Ovary (tissue), 9 donors: Measurements from ENCODE around the gene CHMP4A. TPM values are rescaled to one million over a fixed set of nuclear protein-coding genes. Genes with fewer than 3 reads are reported as not detected.
A peak's percentile ranks its signal among the peaks of the same experiment; 100 is the strongest.

ENCODE experiments used
- DNase-seq, 5 donors: peaks; one replicate each; pipeline ENCODE4 v3.0.0-alpha.2; 2019 to 2020
- H3K27ac ChIP-seq, 2 donors: fragments of 200-600 bp; one replicate each; pipeline versions ENCODE4 v1.5.1 to v1.8.0; 2019 to 2022
- H3K27me3 ChIP-seq: fragments of 200-600 bp; one replicate; pipeline ENCODE4 v1.8.0; 2022
- H3K36me3 ChIP-seq: fragments of 200-600 bp; sonication (generic); one replicate; pipeline ENCODE4 v1.5.1; 2019
- H3K4me1 ChIP-seq: one replicate; pipeline ENCODE4 v1.8.1; 2013; ENCODE audit warnings: mild to moderate bottlenecking, moderate library complexity; ENCODE audit not compliant: insufficient read depth
- H3K4me3 ChIP-seq: fragments of 200-600 bp; sonication (generic); one replicate; pipeline ENCODE4 v1.5.1; 2017
- H3K9me3 ChIP-seq, 2 donors: fragments of 200-600 bp in 1 of 2; sonication (generic) in 1 of 2; one replicate each; pipeline versions ENCODE4 v1.5.1 to v1.8.1; 2013 to 2019; ENCODE audit warnings: mild to moderate bottlenecking in 1 of 2, moderate library complexity in 1 of 2
- EP300 ChIP-seq: sonication (generic); formaldehyde crosslinking; IDR thresholded peaks from one replicate; pipeline ENCODE4 v1.6.1; 2017; ENCODE audit warnings: antibody characterized with exemption
- POLR2A ChIP-seq: fragments of 450-650 bp; IDR thresholded peaks from one replicate; pipeline ENCODE4 v1.6.1; 2017; ENCODE audit warnings: antibody characterized with exemption, mild to moderate bottlenecking, moderate library complexity
- WGBS, 3 donors: extraction: QIAGEN DNeasy Blood & Tissue Kit in 1 of 3; methylation state at CpG; one replicate each; pipeline versions ENCODE4 v1.1.5 to v1.1.7; 2013 to 2017; 5-methylcytosine and 5-hydroxymethylcytosine counted together
- intact Hi-C, 4 donors: fragments of 100-400 bp; cut with DNase I; formaldehyde crosslinking; loops; one replicate each; pipeline versions ENCODE4 v1.11.0 to v1.15.1; 2022 to 2023
- polyA plus RNA-seq, 2 donors: library from polyadenylated mRNA; stranded (reverse); fragments of 200-250 nt in 1 of 2; fragments of 350-450 nt in 1 of 2; fragmentation: Illumina TruSeq in 1 of 2; extraction: RNeasy Lipid Tissue Mini Kit (QIAGEN cat#74804) in 1 of 2; gene quantifications; one replicate each; pipeline ENCODE4 v1.2.3, GENCODE V29; 2013 to 2014
- total RNA-seq, 7 donors: library from RNA; depleted of rRNA in 2 of 7; stranded (reverse); fragments of >200 nt in 2 of 7; fragmentation: NEBNext Ultra II Directional in 3 of 7; extraction: Animal tissue kit (Norgen Biotek cat#: 25700) in 3 of 7; gene quantifications; one replicate each; pipeline versions ENCODE4 v1.1.0 to v1.2.4, GENCODE V29; 2016 to 2023
- TF ChIP-seq, protein P1 (sequence below), 3 donors: fragments of 450-650 bp in 2 of 3; fragments of 200-600 bp in 1 of 3; IDR thresholded peaks; one replicate each; pipeline versions ENCODE4 v1.5.1 to v1.8.0; 2016 to 2022; ENCODE audit warnings: antibody characterized with exemption in 3 of 3, mild to moderate bottlenecking in 1 of 3
- donor health status: DM: no; HTN: no; CAD: no; lungs with moderate emphysema.
- donor health status: DM: no; HTN: no; CAD: no.
- donor health status: Bipolar disorder and iron deficiency.
- donor health status: DM: yes; HTN: yes; CAD: no.
- donor health status: DM: no; HTN: no; CAD: no.
- donor health status: DM: yes; HTN: yes; CAD: no.

CHMP4A gene
- total and polyA plus RNA-seq, 9 donors, result 26.8 to 105 (median 41.7) TPM

- Histone ChIP-seq H3K4me1 (peaks cover 4% of the 10 kb centered on the region), H3K4me3 (peak overlapping the region; percentile 97), H3K27ac (peak overlapping the region in 1 of 2 donors; percentile 99), H3K36me3 (no peaks in the 10 kb centered on the region), H3K27me3 (no peaks in the 10 kb centered on the region), H3K9me3 (no peaks in the 10 kb centered on the region)
- TF ChIP-seq POLR2A (no peak), EP300 (no peak)
- TF ChIP-seq, protein P1, sequence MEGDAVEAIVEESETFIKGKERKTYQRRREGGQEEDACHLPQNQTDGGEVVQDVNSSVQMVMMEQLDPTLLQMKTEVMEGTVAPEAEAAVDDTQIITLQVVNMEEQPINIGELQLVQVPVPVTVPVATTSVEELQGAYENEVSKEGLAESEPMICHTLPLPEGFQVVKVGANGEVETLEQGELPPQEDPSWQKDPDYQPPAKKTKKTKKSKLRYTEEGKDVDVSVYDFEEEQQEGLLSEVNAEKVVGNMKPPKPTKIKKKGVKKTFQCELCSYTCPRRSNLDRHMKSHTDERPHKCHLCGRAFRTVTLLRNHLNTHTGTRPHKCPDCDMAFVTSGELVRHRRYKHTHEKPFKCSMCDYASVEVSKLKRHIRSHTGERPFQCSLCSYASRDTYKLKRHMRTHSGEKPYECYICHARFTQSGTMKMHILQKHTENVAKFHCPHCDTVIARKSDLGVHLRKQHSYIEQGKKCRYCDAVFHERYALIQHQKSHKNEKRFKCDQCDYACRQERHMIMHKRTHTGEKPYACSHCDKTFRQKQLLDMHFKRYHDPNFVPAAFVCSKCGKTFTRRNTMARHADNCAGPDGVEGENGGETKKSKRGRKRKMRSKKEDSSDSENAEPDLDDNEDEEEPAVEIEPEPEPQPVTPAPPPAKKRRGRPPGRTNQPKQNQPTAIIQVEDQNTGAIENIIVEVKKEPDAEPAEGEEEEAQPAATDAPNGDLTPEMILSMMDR (IDR thresholded peaks at IDR 0.05), result no peak
- no peak for DNase-seq
- WGBS, 3 donors, result 70 to 73% (median 73%) methylated on average over 7 of the region's 7 CpGs
- intact Hi-C loops, result no loop called here
Observed at GRCh38 chr14:24194186-24194872, 19.0 kb downstream of the CHMP4A start.

DNA sequence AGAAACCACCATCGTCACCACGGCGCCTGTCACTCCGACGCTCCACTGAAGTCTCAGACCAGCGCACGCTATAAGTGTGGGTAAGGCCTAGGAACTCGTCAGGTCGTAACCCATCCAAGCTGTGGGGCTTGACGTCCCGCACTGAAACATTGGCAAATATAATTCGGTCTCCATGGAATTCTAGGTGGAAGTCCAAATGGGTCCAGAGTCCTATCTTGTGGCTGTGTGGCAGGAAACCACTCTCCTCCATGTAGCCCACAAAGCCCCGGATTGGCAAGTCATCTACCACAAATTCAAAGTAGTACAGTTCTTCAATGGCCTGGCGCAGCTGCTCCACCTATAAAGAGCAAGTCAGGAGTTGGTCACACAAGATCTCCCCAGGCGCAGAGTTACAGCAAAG, 20.4 kb downstream of the CHMP4A start:
- intact Hi-C loops, result no loop called here
- 93 to 96% (median 95%) methylated on average over 15 of the region's 15 CpGs for WGBS, 3 donors
- no peak overlapping the region for H3K27ac ChIP-seq
- DNase-seq, result no peak
- peaks cover 4% of the 10 kb centered on the region for H3K4me1 ChIP-seq
- H3K27me3 ChIP-seq, result no peaks in the 10 kb centered on the region
- no peak for TF ChIP-seq EP300
- TF ChIP-seq POLR2A, result no peak
- TF ChIP-seq, protein P1 (IDR thresholded peaks at IDR 0.05), result no peak
- H3K9me3 ChIP-seq, result no peaks in the 10 kb centered on the region
- H3K4me3 ChIP-seq, result no peak overlapping the region
- no peaks in the 10 kb centered on the region for H3K36me3 ChIP-seq

- Histone ChIP-seq H3K4me1 (peaks cover 5% of the 10 kb centered on the region), H3K9me3 (no peaks in the 10 kb centered on the region), H3K27me3 (no peaks in the 10 kb centered on the region), H3K27ac (no peak overlapping the region), H3K36me3 (no peaks in the 10 kb centered on the region), H3K4me3 (no peak overlapping the region)
- WGBS, 3 donors, result 82 to 89% (median 87%) methylated on average over 10 of the region's 10 CpGs
- TF ChIP-seq POLR2A, result no peak
- TF ChIP-seq, protein P1 (IDR thresholded peaks at IDR 0.05), result no peak
- no peak for TF ChIP-seq EP300
- DNase-seq, result no peak
- intact Hi-C loops, result no loop called here
Observed at GRCh38 chr14:24190416-24190815, 22.9 kb downstream of the CHMP4A start.

- TF ChIP-seq, protein P1 (IDR thresholded peaks at IDR 0.05), result no peak
- TF ChIP-seq POLR2A (no peak), EP300 (no peak)
- Histone ChIP-seq H3K9me3 (no peaks in the 10 kb centered on the region), H3K4me1 (peaks cover 2% of the 10 kb centered on the region), H3K36me3 (no peaks in the 10 kb centered on the region), H3K27me3 (no peaks in the 10 kb centered on the region), H3K27ac (no peak overlapping the region), H3K4me3 (no peak overlapping the region)
- WGBS, 3 donors, result 88 to 95% (median 90%) methylated on average over 9 of the region's 9 CpGs
- intact Hi-C loops, result no loop called here
- no peak for DNase-seq
Observed at GRCh38 chr14:24189460-24189859, 23.8 kb downstream of the CHMP4A start.
